Ascending aorta (tissue), 2 donors: Measurements from ENCODE around the gene FBXO30. TPM values are rescaled to one million over a fixed set of nuclear protein-coding genes. Genes with fewer than 3 reads are reported as not detected.

Experiments
- DNase-seq, 2 donors: peaks; one replicate each; pipeline ENCODE4 v3.0.0-alpha.2; 2019; ENCODE audit warnings: low spot score in 2 of 2
- H3K27ac ChIP-seq, 2 donors: fragments of 200-600 bp; sonication (generic); one replicate each; pipeline ENCODE4 v1.5.1; 2016 to 2017; ENCODE audit warnings: mild to moderate bottlenecking in 1 of 2
- H3K27me3 ChIP-seq: fragments of 200-600 bp; sonication (generic); one replicate; pipeline ENCODE4 v1.5.1; 2017
- H3K36me3 ChIP-seq, 2 donors: fragments of 200-600 bp; sonication (generic); one replicate each; pipeline ENCODE4 v1.5.1; 2016
- H3K4me1 ChIP-seq, 2 donors: fragments of 200-600 bp; sonication (generic); one replicate each; pipeline ENCODE4 v1.5.1; 2016 to 2017; ENCODE audit warnings: mild to moderate bottlenecking in 1 of 2
- H3K4me3 ChIP-seq, 2 donors: fragments of 200-600 bp; sonication (generic); one replicate each; pipeline ENCODE4 v1.5.1; 2016 to 2017; ENCODE audit warnings: mild to moderate bottlenecking in 1 of 2
- H3K9me3 ChIP-seq, 2 donors: fragments of 200-600 bp; sonication (generic); one replicate each; pipeline ENCODE4 v1.5.1; 2016
- intact Hi-C: fragments of 100-400 bp; cut with DNase I; formaldehyde crosslinking; loops from one replicate; pipeline ENCODE4 v1.15.1; 2023
- total RNA-seq: library from RNA; depleted of rRNA; stranded (reverse); fragments of >200 nt; gene quantifications from one replicate; pipeline ENCODE4 v1.1.0, GENCODE V29; 2016
- TF ChIP-seq, protein P1 (sequence below), 3 experiments: fragments of 200-600 bp in 2 of 3; fragments of 450-650 bp in 1 of 3; sonication (generic) in 2 of 3; IDR thresholded peaks; one replicate each; pipeline ENCODE4 v1.5.1; 2016 to 2019; ENCODE audit warnings: antibody characterized with exemption in 3 of 3, mild to moderate bottlenecking in 1 of 3, moderate library complexity in 1 of 3

FBXO30 gene
- total RNA-seq, 1 donor from 2014 or later = 1.2 TPM

GRCh38 chr6:145839653-145840052 lies 25.1 kb upstream of the FBXO30 start:
- TF ChIP-seq, protein P1, sequence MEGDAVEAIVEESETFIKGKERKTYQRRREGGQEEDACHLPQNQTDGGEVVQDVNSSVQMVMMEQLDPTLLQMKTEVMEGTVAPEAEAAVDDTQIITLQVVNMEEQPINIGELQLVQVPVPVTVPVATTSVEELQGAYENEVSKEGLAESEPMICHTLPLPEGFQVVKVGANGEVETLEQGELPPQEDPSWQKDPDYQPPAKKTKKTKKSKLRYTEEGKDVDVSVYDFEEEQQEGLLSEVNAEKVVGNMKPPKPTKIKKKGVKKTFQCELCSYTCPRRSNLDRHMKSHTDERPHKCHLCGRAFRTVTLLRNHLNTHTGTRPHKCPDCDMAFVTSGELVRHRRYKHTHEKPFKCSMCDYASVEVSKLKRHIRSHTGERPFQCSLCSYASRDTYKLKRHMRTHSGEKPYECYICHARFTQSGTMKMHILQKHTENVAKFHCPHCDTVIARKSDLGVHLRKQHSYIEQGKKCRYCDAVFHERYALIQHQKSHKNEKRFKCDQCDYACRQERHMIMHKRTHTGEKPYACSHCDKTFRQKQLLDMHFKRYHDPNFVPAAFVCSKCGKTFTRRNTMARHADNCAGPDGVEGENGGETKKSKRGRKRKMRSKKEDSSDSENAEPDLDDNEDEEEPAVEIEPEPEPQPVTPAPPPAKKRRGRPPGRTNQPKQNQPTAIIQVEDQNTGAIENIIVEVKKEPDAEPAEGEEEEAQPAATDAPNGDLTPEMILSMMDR (IDR thresholded peaks at IDR 0.05) = no peak
- intact Hi-C loops = no loop called here

DNA sequence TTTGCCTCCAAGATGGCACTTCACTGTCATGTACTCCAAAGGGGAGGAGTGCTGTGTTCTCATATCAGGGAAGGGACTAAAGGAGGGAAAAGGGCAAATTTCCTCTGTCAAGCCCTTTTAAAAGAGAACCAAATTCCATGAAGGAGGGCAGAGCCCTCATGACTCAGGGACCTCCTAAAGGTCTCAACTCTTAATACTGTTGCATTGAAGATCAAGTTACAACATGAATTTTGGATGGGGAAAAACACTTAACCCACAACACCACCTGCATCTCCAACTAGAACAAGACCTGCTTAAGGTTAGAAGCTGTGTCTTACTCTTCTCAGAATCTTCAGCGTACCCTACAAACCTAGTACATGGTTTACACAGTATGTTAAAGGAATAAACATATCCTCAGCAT lies 23.7 kb upstream of the FBXO30 start:
- no peaks in the 10 kb centered on the region for H3K9me3 ChIP-seq
- TF ChIP-seq, protein P1 (IDR thresholded peaks at IDR 0.05) = no peak
- no peaks in the 10 kb centered on the region for H3K27me3 ChIP-seq
- H3K4me3 ChIP-seq = no peak overlapping the region
- peaks cover 0 to 5% of the 10 kb centered on the region in 2 donors for H3K4me1 ChIP-seq
- intact Hi-C loops = no loop called here
- DNase-seq = no peak
- H3K36me3 ChIP-seq = no peaks in the 10 kb centered on the region
- no peak overlapping the region for H3K27ac ChIP-seq

More at GRCh38 chr6:145839653-145840052, 25.1 kb upstream of the FBXO30 start:
- Histone ChIP-seq H3K36me3 (no peaks in the 10 kb centered on the region), H3K27ac (no peak overlapping the region), H3K9me3 (no peaks in the 10 kb centered on the region), H3K27me3 (no peaks in the 10 kb centered on the region), H3K4me1 (peaks cover 0 to 13% of the 10 kb centered on the region in 2 donors), H3K4me3 (no peak overlapping the region)
- no peak for DNase-seq

GRCh38 chr6:145836772-145837171 lies 22.2 kb upstream of the FBXO30 start:
- no peaks in the 10 kb centered on the region for H3K27me3 ChIP-seq
- no peaks in the 10 kb centered on the region for H3K4me1 ChIP-seq
- H3K4me3 ChIP-seq = no peak overlapping the region
- TF ChIP-seq, protein P1 (IDR thresholded peaks at IDR 0.05) = no peak
- intact Hi-C loops = no loop called here
- no peak for DNase-seq
- no peak overlapping the region for H3K27ac ChIP-seq
- H3K9me3 ChIP-seq = no peaks in the 10 kb centered on the region
- no peaks in the 10 kb centered on the region for H3K36me3 ChIP-seq

GRCh38 chr6:145836170-145836569 lies 21.6 kb upstream of the FBXO30 start:
- H3K27me3 ChIP-seq = no peaks in the 10 kb centered on the region
- H3K4me3 ChIP-seq = no peak overlapping the region
- TF ChIP-seq, protein P1 (IDR thresholded peaks at IDR 0.05) = no peak
- no peak for DNase-seq
- no peak overlapping the region for H3K27ac ChIP-seq
- H3K4me1 ChIP-seq = no peaks in the 10 kb centered on the region
- no peaks in the 10 kb centered on the region for H3K36me3 ChIP-seq
- H3K9me3 ChIP-seq = no peaks in the 10 kb centered on the region
- intact Hi-C loops = no loop called here

GRCh38 chr6:145830612-145831011 lies 16.0 kb upstream of the FBXO30 start:
- TF ChIP-seq, protein P1 (IDR thresholded peaks at IDR 0.05) = no peak
- H3K36me3 ChIP-seq = no peaks in the 10 kb centered on the region
- no peaks in the 10 kb centered on the region for H3K9me3 ChIP-seq
- H3K27me3 ChIP-seq = no peaks in the 10 kb centered on the region
- no peak overlapping the region for H3K4me3 ChIP-seq
- H3K27ac ChIP-seq = no peak overlapping the region
- no peak for DNase-seq
- intact Hi-C loops = no loop called here
- H3K4me1 ChIP-seq = peaks cover 0 to 7% of the 10 kb centered on the region in 2 donors

- DNase-seq = no peak
- Histone ChIP-seq H3K27ac (no peak overlapping the region), H3K4me3 (no peak overlapping the region), H3K27me3 (no peaks in the 10 kb centered on the region), H3K9me3 (no peaks in the 10 kb centered on the region), H3K4me1 (peaks cover 0 to 7% of the 10 kb centered on the region in 2 donors), H3K36me3 (no peaks in the 10 kb centered on the region)
- TF ChIP-seq, protein P1 (IDR thresholded peaks at IDR 0.05) = no peak
- intact Hi-C loops = no loop called here
Measured at GRCh38 chr6:145829950-145830349, 15.4 kb upstream of the FBXO30 start.
